GM20431 (cell line): ENCODE measurements around the gene FYN.

Experiments used
- in situ Hi-C: fragments of 300-500 bp; cut with MseI, MboI; formaldehyde crosslinking; loops from one replicate; pipeline ENCODE4 v1.15.0; 2020; ENCODE audit warnings: low sequenced_read_pairs; ENCODE audit not compliant: unreplicated experiment

FYN gene

DNA sequence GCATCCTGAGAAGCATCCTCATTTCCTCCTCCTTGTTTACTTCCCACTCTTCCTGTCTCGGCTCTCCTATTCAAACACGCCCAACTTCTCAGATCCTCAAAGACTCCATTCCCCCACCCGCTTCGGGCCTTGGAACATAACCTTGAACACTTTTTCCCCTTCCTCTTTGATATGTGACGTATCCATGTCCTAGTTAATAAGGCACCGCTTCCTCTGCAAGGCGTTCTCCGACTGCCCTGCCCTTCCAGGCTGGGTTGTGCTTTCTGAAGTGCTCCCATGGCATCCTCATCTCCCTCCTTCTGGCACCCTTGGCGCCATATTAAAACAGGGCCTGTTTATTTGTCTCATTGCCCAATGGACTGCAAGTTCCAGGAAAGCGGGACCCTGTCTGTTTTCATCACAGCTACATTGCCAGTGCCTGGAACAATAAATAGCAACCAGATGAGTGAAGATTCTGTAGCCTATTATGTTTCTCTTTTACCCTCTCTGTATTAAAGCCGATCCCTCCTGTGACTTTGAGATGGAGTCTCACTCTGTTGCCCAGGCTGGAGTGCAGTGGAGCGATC lies 152.2 kb downstream of the FYN start:
- in situ Hi-C loops = loop anchor here (25.0 kb wide), 1 partner anchor 291 kb away; no protein-coding TSS in a partner anchor

DNA sequence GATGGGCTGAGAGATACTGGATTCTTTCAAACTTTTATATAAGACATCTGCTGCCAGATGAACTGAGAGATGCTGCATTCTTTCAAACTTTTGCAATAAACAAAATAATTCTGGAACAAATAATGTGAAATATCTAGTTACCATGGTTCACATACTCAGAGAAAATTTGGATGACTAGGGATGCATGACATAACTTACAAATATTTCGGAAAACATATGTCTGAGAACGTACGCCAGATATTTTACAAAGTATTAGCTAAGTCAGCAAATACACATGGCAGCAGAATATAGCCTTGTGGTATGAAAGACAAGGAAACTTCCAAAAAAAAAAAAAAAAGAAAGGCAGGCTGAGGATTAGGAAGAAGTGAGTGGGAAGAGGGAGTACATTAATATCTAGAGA lies 154.3 kb downstream of the FYN start:
- in situ Hi-C loops = loop anchor here (25.0 kb wide), 1 partner anchor 293 kb away; no protein-coding TSS in a partner anchor

DNA sequence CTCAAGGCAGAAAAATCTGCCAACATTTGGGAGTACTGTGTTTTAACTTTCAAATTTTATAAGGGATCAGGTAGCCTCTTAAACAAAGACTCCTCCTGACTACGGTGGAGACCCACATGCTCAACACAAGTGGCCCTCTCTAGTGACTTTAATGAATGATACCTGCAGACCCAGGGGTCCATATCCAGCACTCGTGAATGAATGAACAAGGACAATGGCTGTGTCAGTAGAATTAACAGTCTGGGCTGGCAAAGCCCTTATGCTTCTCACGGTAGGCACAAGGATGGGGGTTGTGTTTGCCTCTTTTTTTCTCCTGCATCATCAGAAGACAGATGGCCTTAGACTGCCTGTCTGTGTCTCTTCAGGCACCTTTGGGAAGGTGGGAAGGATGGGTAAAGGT lies 154.9 kb downstream of the FYN start:
- in situ Hi-C loops = loop anchor here (25.0 kb wide), 1 partner anchor 294 kb away; no protein-coding TSS in a partner anchor

DNA sequence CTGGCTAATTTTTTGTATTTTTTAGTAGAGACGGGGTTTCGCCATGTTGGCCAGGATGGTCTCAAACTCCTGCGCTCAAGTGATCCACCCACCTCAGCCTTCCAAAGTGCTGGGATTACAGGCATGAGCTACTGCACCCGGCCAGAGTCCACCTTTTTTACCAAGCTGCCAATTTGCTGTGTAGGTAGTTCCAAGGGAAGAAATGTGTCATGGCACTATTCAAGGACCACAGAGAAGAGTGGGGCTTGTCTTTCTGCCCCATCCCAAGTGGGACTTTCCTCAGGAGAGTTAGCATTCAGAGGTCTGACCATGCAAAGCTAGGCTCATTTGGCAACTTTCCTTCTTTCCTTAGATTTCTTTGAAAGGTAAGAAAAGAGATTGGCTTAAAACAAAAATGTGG lies 155.6 kb downstream of the FYN start:
- in situ Hi-C loops = loop anchor here (25.0 kb wide), 1 partner anchor 295 kb away; no protein-coding TSS in a partner anchor

DNA sequence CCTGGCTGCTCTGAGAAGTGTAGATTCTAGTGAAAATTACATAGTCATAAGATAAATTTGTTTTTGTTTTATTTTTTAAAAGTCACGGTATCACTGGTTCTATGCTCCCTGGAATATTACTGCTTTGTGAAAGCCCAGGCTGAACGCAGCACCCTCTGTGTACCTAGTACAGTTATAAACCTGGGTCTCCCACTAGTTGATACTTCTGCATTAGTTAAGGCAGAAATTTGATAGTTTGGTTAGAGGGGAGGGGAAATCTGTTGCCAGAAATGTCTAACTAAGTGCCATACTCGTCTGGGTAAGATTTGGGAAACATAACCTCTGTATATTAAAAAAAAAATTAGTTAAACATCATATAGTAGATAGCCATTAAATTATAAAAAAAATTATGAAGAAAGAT lies 156.9 kb downstream of the FYN start:
- in situ Hi-C loops = loop anchor here (25.0 kb wide), 1 partner anchor 296 kb away; no protein-coding TSS in a partner anchor

DNA sequence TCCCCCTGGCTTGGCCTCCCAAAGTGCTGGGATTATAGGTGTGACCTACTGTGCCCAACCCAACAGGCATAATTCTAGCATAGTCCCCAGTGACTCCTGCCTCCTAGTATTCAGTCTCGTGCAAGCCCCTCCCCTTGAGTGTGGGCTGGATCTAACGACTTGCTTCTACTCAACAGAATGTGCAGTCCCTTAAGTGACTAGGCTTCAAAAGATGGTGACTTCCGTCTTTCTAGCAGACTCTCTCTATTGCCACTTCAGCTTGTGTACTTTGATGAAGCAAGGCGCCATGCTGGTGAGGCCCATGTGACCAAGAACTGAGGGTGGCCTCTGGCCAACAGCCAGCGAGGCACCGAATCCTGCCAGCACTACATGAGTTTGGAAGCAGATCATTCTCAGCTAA lies 157.9 kb downstream of the FYN start:
- in situ Hi-C loops = loop anchor here (25.0 kb wide), 1 partner anchor 297 kb away; no protein-coding TSS in a partner anchor

DNA sequence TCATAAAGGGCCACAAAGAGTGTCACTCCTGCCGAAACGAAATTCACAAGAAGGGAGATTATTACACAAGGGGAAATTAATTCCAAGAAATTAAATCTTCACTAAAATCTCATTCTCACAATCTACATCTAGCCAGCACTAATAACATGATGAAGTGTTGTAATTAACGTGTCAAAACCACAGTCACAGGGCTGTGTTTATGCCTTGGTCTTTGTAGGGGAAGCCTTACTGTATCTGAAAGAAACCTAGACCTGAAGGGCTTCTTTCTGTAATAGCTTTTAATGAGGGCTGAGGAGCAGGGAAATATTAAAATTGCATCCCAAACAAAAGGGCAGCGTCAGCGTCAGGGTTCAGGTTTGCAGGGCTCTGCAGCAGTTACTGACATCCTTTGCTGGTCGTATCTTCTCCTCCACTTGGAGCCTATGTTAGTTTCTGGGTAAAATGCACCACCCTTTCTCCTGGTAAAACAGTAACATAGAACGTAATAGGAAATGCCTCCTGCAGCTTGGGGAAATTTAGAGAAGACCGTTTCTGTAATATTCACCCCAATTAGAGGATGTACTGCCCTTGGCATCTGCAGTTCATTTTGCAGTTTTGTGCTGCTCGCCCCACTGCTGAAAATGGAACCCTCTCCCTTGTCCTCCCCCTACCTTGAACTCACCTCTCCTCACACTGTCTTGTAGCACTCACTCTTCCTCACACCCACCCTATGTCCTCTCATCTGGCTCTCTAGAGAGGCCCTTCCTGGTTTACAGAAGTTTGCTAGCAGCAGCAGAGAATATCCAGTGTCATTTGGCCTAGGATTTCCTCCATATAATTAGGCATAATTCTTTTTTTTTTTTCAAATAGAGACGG lies 158.6 kb downstream of the FYN start:
- in situ Hi-C loops = loop anchor here (25.0 kb wide), 1 partner anchor 298 kb away; no protein-coding TSS in a partner anchor

DNA sequence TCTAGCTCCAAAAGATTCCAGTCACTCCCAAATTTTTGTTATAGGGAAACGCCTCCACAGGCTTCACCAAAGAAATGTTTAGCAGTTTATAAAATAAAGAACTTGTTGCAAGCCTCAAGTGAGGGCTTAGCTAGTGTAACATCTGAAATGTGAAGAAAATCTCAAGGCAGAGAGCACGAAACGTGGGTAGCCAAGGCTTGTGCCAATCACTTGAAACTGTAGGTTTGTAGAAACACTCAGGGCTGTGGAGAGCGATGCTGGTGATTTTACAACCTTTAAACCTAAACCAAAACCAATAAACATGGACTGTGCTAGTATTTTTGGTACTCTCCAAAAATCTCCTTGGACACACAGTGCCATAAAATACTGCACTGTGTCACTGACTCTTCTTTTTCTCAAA lies 159.4 kb downstream of the FYN start:
- in situ Hi-C loops = loop anchor here (25.0 kb wide), 1 partner anchor 298 kb away; no protein-coding TSS in a partner anchor

DNA sequence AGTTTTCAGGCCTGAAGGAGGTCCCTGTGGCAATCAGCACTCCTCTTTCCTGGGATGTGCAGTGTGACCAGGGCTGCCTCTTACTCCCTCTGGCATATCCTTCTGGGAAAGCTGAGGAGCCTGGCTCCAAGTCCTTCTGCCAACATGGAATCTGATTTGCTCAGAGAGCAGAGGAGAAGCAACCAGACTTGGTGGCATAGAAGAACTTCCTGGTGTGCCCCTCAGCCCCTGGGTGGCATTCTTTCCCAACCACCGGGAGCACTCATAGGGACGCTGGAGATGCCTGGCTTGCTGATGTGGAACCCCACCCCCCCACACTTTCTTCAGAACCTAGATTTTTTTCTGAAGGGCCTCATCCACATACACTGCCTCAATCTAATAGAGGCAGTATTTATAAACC lies 160.0 kb downstream of the FYN start:
- in situ Hi-C loops = loop anchor here (25.0 kb wide), 1 partner anchor 299 kb away; no protein-coding TSS in a partner anchor

DNA sequence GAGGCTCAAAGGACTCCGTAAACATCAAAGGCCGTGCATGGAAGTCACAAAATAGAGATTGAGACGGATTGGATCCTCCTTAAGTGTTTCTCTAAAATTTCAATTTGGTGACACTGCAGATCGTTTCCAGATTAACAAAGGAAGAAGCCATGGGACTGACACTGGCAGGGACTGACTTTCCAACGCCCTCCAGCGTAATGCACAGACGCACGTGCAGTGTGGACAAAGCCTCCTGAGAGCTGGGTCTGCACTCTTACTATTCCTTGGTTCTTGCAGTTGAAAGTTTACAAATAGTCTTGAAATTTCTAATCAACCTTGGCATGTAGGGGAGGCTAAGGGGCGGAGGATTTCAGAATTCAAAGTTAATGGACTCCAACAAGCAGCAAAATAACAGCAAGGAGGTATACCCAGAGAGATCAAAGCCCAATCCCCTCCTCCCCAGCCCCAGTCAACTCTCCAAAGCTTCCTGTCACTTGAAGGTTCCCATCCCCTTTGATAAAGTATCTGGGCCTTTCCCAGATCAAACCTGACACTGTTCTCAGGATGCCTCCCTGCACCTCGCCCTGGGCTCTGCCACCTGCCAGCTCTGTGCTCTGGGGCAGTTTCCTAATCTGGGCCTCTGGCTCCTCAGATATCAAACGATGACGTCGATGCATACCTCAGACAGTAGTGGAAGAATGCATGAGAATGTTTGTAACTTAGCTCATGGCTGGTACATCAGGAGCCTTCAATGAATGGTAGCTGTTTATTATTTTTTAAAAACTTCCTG lies 161.1 kb downstream of the FYN start:
- in situ Hi-C loops = loop anchor here (25.0 kb wide), 1 partner anchor 300 kb away; no protein-coding TSS in a partner anchor

DNA sequence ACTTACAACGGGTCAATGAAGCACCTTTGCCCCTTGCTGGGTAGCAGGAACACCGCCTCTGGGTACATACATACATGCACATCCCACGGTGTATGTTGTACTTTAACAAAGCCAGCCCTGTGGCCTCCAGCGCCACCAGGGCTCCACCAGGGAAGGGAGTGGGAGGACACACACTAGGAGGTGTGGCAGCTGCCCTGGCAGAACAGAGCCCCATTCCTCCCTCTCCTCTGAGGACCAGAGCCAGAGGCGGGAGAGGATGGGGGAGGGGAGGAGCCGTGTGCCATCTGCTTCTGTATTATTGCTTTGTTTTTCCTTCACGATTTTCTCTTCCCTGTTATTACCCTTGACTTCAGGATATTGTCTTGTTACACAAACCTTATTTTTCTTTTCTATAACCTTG lies 161.8 kb downstream of the FYN start:
- in situ Hi-C loops = loop anchor here (25.0 kb wide), 1 partner anchor 301 kb away; no protein-coding TSS in a partner anchor

DNA sequence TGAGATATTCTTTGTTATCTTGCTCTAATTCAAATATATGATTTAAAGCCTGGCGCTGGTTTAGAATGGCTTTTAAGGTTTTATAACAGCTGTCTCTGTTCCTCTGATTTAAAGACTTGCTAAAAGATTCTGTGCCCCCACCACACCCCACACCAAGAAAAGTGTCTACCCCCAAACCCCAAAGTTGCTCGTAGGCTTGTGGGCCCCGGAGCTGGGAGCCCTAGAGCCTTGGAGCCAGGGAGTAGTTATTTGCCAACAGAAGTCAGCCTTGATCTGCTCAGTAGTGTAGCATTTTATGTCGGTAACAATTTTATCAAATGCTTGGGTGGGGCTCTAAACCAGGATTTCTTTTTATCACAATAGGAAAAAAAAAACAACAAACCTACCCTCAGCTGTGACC lies 162.3 kb downstream of the FYN start:
- in situ Hi-C loops = loop anchor here (25.0 kb wide), 1 partner anchor 301 kb away; no protein-coding TSS in a partner anchor

DNA sequence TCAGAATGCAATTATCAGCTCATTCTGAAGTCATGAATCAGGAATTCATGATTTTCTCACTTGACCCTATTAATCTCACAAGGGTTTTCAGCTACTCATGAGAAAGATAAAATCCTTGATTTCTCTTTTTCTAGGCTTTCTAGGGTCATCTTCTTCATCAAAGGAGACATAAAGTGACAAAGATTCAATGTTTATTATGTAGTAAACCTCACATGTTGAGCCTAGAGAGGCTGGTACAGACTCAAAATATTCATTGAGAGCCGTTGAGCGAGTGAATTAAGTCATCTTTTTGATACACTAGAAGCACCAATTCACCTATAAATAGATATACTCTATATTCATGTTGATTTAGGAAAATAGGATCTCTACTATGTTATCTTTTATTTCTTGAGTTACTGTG lies 162.8 kb downstream of the FYN start:
- in situ Hi-C loops = loop anchor here (25.0 kb wide), 1 partner anchor 302 kb away; no protein-coding TSS in a partner anchor

DNA sequence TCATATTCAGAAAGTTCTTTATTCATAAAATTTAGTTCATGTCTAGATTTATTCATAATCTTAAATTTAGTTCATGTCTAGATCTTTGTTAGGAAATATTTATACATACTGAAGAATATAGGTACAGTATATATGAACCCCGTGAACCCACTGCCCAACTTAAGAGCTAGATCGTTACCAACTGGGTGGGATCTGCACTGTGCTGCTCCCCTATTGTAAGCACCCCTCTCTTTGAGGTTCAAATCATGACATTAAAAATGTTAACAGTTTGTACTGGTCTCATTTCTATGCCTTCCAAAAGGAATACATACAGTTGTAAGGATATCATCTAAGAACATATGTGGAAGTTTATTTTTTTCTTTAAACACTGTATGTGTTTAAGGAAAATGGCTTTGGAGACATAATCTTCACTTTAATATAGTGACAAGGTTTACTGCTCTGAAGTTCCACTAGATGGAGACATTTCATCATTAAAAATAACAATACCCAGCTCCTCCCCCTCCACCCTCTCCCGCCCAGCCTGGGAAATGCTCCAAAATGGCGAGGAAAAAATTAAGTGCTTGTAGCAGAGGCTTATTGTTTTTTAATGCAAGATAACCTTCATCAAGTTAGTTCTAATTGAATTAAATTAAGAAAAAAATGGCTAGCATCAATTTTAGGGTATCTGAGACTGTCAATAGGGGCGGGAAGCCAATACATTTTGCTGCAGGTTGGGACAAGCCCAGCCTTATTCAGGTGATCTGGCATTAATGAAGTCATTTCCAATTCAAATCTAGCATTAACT lies 163.4 kb downstream of the FYN start:
- in situ Hi-C loops = loop anchor here (25.0 kb wide), 1 partner anchor 302 kb away; no protein-coding TSS in a partner anchor

DNA sequence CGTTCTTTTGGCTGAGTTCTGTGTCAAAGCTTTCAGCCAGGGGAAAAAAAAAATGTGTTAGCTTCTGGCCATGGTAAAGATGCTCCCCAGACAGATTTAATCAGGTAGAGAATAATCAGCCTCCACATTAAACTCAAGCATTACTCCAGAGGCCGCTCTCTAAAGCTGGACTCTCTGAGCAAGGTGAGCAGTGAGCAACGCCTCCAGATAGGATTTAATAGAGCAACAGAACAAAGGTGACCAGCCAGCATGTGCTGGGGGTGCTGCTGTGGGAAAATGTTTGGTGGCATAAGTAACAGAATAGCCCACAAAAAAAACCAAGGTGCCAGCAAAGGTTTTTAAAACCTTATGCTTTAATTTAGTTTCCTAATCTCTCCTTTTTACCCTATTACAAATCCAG lies 164.1 kb downstream of the FYN start:
- in situ Hi-C loops = loop anchor here (25.0 kb wide), 1 partner anchor 303 kb away; no protein-coding TSS in a partner anchor

DNA sequence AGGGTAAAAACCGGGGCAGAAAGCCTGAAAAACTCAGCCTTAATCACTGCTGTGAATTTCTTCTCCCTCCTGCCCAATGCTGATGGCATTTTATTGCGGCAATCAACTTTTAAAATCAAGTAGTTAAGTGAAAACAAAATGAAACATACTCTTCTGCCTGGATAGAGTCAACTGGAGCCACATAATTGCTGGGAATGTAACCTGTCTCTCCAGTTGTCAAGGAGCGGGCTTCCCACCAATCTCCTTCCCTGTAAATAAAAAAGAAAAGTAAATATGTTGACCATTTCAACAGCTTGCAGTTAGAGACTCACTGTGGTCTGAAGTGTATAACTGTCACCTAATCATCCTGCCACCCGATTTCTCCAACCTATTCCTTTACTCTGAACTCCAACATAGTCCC lies 165.5 kb downstream of the FYN start:
- in situ Hi-C loops = loop anchor here (25.0 kb wide), 1 partner anchor 305 kb away; no protein-coding TSS in a partner anchor

DNA sequence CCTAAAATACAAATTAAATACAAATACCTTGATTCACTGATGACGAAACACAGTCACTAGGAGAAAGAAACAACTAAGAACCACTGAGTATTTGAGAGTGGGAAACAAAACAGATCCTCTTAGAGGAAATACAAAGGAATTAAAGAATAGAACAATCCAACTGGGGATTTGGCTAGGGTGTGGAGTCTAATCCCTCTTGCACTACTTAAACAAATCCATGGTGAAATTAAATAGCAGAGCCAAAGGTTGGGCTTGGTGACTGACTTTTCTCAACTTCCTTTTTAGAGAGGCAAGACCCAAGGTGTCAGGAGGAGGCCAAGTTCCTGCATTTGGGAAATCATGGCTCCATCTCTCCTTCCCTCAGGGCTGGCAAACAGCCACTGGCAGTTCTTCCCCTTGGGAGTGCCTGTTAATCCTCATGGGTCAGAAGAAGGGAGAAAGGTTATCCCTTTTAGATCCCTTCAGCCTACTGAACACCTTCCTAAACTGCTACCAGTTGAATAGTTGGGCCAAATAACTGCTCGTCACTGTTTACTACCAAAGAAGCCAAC lies 166.3 kb downstream of the FYN start:
- in situ Hi-C loops = loop anchor here (25.0 kb wide), 1 partner anchor 305 kb away; no protein-coding TSS in a partner anchor

DNA sequence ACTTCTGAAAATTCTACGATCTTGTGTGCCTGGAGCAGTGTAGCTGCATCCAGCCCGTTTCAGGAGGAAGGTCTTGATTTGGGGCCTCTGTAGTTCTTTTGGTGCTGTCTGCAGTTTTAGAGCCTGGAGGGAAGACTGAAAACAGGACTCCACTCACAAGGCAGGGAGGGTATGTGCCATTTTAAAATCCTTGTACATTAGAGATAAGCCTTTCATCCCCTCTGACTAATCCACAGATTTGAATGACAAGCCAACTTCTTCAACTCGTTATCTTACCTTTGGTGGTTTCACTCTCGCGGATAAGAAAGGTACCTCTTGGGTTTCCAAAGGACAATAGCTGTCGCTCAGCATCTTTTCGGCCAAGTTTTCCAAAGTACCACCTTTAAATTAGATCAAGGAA lies 169.5 kb downstream of the FYN start:
- in situ Hi-C loops = loop anchor here (25.0 kb wide), 1 partner anchor 309 kb away; no protein-coding TSS in a partner anchor

DNA sequence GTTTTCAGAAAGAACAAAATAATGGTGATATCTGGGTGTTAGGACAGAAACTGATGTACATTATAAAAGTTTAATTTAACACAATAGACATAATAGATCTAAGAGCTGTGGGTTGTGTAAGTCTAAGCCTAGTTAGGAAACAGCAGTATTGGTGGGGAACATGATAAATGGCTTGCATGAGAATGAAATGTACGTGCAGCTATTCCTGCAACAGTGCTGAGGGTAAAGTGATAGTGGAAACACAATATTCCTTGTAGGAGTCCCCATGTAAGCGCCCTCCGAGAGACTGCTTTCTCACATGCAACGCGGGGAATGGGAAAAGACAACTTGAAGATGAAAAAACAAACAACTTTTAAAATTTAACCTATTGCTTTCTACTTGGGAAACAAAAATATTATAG lies 171.0 kb downstream of the FYN start:
- in situ Hi-C loops = loop anchor here (25.0 kb wide), 1 partner anchor 310 kb away; no protein-coding TSS in a partner anchor
